ENCODE data around the gene SCAMP5.

SCAMP5 gene

GRCh38 chr15:75070674-75071073 lies 75.3 kb downstream of the SCAMP5 start:
- no peak for DNase-seq
- H3K36me3 Mint-ChIP-seq (ENCODE audit: low read depth), result peaks cover 6% of the 10 kb centered on the region
- H3K27ac Mint-ChIP-seq, result no peak overlapping the region
- H3K27me3 Mint-ChIP-seq, result peaks cover 31% of the 10 kb centered on the region
- no peak for ATAC-seq
- H3K9me3 Mint-ChIP-seq, result peaks cover 12% of the 10 kb centered on the region
- peaks cover 44% of the 10 kb centered on the region for H3K4me1 Mint-ChIP-seq
- H3K4me3 Mint-ChIP-seq, result no peak overlapping the region

All from activated naive CD8-positive, alpha-beta T cell treated with anti-CD3 and anti-CD28 coated beads, Interleukin-2, amount 50 U/mL, for 24 hours (primary cell).